Natural killer cell (primary cell): ENCODE measurements around the gene MAST2. TPM values are rescaled to one million over a fixed set of nuclear protein-coding genes. Genes with fewer than 3 reads are reported as not detected.
"Not testable (repeated sequence)": the region's sequence is repeated elsewhere in the genome, so short reads cannot be mapped to it uniquely, and the experiment has no call there.

ENCODE experiments used
- ATAC-seq, 3 donors: fragments of 150-1000 bp in 2 of 3; fragments of 200-7000 bp in 1 of 3; cut with Tn5 transposase; 1 replicate in 1 of 3; 2 replicates in 2 of 3; pipeline ENCODE4 v1.10.0; 2021; ENCODE audit warnings: mild to moderate bottlenecking in 2 of 3, moderate library complexity in 2 of 3
- DNase-seq, 2 donors: peaks; one replicate each; pipeline versions ENCODE4 v3.0.0 to v3.0.0-alpha.2; 2013 to 2021; ENCODE audit warnings: mixed read lengths in 1 of 2
- H3K27ac ChIP-seq: one replicate; pipeline ENCODE4 v1.5.1; 2013; ENCODE audit warnings: mild to moderate bottlenecking, low read length
- H3K27me3 ChIP-seq: one replicate; pipeline ENCODE4 v1.6.1; 2013; ENCODE audit warnings: low read length; ENCODE audit not compliant: control insufficient read depth, insufficient read depth
- H3K36me3 ChIP-seq: one replicate; pipeline ENCODE4 v1.6.1; 2013; ENCODE audit warnings: low read length; ENCODE audit not compliant: control insufficient read depth, insufficient read depth
- H3K4me1 ChIP-seq: one replicate; pipeline ENCODE4 v1.6.1; 2013; ENCODE audit warnings: low read length; ENCODE audit not compliant: control insufficient read depth, insufficient read depth
- H3K4me3 ChIP-seq: one replicate; pipeline ENCODE4 v1.5.1; 2013; ENCODE audit warnings: low read length
- H3K9me3 ChIP-seq: one replicate; pipeline ENCODE4 v1.6.1; 2013; ENCODE audit warnings: low read length; ENCODE audit not compliant: control insufficient read depth, insufficient read depth
- H3K27ac Mint-ChIP-seq, 2 donors: one replicate each; pipeline ENCODE4 v1.8.0; 2022; ENCODE audit warnings: mild to moderate bottlenecking in 2 of 2, mixed read lengths in 2 of 2, moderate library complexity in 1 of 2
- H3K27me3 Mint-ChIP-seq, 2 donors: one replicate each; pipeline ENCODE4 v1.8.0; 2022; ENCODE audit warnings: low read depth in 2 of 2, mixed read lengths in 2 of 2
- H3K36me3 Mint-ChIP-seq: one replicate; pipeline ENCODE4 v1.8.0; 2022; ENCODE audit warnings: mixed read lengths
- H3K4me1 Mint-ChIP-seq, 2 donors: one replicate each; pipeline ENCODE4 v1.8.0; 2022; ENCODE audit warnings: mixed read lengths in 2 of 2
- H3K4me3 Mint-ChIP-seq: one replicate; pipeline ENCODE4 v1.8.0; 2022; ENCODE audit warnings: mild to moderate bottlenecking, moderate library complexity, mixed read lengths
- H3K9me3 Mint-ChIP-seq, 2 donors: one replicate each; pipeline ENCODE4 v1.8.0; 2022; ENCODE audit warnings: mixed read lengths in 2 of 2
- CTCF ChIP-seq: fragments of 200-600 bp; IDR thresholded peaks from one replicate; pipeline ENCODE4 v1.8.0; 2022; ENCODE audit warnings: antibody characterized with exemption
- WGBS: methylation state at CpG from one replicate; pipeline ENCODE4 v1.1.7; 2013; ENCODE audit warnings: missing lambda C conversion rate; ENCODE audit not compliant: insufficient coverage; 5-methylcytosine and 5-hydroxymethylcytosine counted together
- intact Hi-C: fragments of 100-400 bp; cut with micrococcal nuclease; formaldehyde crosslinking; loops from one replicate; pipeline ENCODE4 v1.14.2; 2022
- total RNA-seq, 4 donors: library from RNA; stranded (reverse); fragments of 120-200 nt in 1 of 4; gene quantifications; one replicate each; pipeline versions ENCODE4 v1.2.3 to v1.2.4, GENCODE V29; 2013 to 2022

The MAST2 gene
- total RNA-seq, 3 donors from 2014 or later (not counting 1 experiment from before 2014, with no cell fraction given) = 25.3 to 28.6 (median 27.9) TPM

- H3K27ac ChIP-seq = no peak overlapping the region
- no peak overlapping the region for H3K4me3 ChIP-seq
- H3K27me3 Mint-ChIP-seq = peaks cover 3 to 17% of the 10 kb centered on the region in 2 donors
- no peaks in the 10 kb centered on the region for H3K9me3 ChIP-seq
- intact Hi-C loops = no loop called here
- no peaks in the 10 kb centered on the region for H3K4me1 ChIP-seq
- no peaks in the 10 kb centered on the region for H3K9me3 Mint-ChIP-seq
- no peak for DNase-seq
- no peak for TF ChIP-seq CTCF
- H3K4me3 Mint-ChIP-seq = no peak overlapping the region
- ATAC-seq = no peak
- H3K4me1 Mint-ChIP-seq = no peaks in the 10 kb centered on the region
- 96% methylated on average over 9 of the region's 9 CpGs for WGBS
- no peaks in the 10 kb centered on the region for H3K36me3 Mint-ChIP-seq
- no peaks in the 10 kb centered on the region for H3K36me3 ChIP-seq
- H3K27ac Mint-ChIP-seq = no peak overlapping the region
- H3K27me3 ChIP-seq = peaks cover 2% of the 10 kb centered on the region
Observed at GRCh38 chr1:45796946-45797345, 6.5 kb upstream of the MAST2 start.

- peaks cover 16 to 27% of the 10 kb centered on the region in 2 donors for H3K4me1 Mint-ChIP-seq
- no peaks in the 10 kb centered on the region for H3K27me3 ChIP-seq
- ATAC-seq = no peak
- H3K4me3 ChIP-seq = no peak overlapping the region
- TF ChIP-seq CTCF = no peak
- H3K9me3 ChIP-seq = no peaks in the 10 kb centered on the region
- H3K4me1 ChIP-seq = peaks cover 17% of the 10 kb centered on the region
- no peaks in the 10 kb centered on the region for H3K36me3 ChIP-seq
- H3K9me3 Mint-ChIP-seq = no peaks in the 10 kb centered on the region
- H3K27ac ChIP-seq = no peak overlapping the region
- DNase-seq = no peak
- intact Hi-C loops = loop anchor here (5.0 kb wide), 1 partner anchor 114 kb away; the partner anchor contains the start of genes GPBP1L1 and TMEM69
- H3K36me3 Mint-ChIP-seq = no peaks in the 10 kb centered on the region
- 88% methylated on average over 3 of the region's 4 CpGs for WGBS
- H3K4me3 Mint-ChIP-seq = peak overlapping the region; percentile 17
- H3K27me3 Mint-ChIP-seq = no peaks in the 10 kb centered on the region
- H3K27ac Mint-ChIP-seq = no peak overlapping the region
Observed at GRCh38 chr1:45800899-45801298, 2.5 kb upstream of the MAST2 start.

GRCh38 chr1:45802343-45803298 lies 791 bp upstream of the MAST2 start:
- Mint-ChIP-seq H3K27ac (peak overlapping the region; percentile 79 to 88), H3K9me3 (no peaks in the 10 kb centered on the region), H3K36me3 (no peaks in the 10 kb centered on the region), H3K27me3 (no peaks in the 10 kb centered on the region), H3K4me3 (peak overlapping the region; percentile 90), H3K4me1 (peaks cover 16 to 31% of the 10 kb centered on the region in 2 donors)
- peak; percentile 19 for DNase-seq
- H3K27me3 ChIP-seq = no peaks in the 10 kb centered on the region
- peaks cover 17% of the 10 kb centered on the region for H3K4me1 ChIP-seq
- ATAC-seq = peak in 1 of 3 donors; percentile 46
- H3K4me3 ChIP-seq = peak overlapping the region; percentile 28
- no peaks in the 10 kb centered on the region for H3K9me3 ChIP-seq
- intact Hi-C loops = loop anchor here (1.0 to 5.0 kb wide), 2 partner anchors 52 to 115 kb away; partner anchors contain the start of genes GPBP1L1, IPP and TMEM69
- no peak for TF ChIP-seq CTCF
- 70% methylated on average over 11 of the region's 11 CpGs for WGBS
- no peaks in the 10 kb centered on the region for H3K36me3 ChIP-seq
- peak overlapping the region; percentile 1 for H3K27ac ChIP-seq

- not testable (repeated sequence) for H3K27ac ChIP-seq, H3K9me3 Mint-ChIP-seq, H3K36me3 Mint-ChIP-seq, H3K9me3 ChIP-seq, H3K27me3 ChIP-seq, H3K27me3 Mint-ChIP-seq, H3K36me3 ChIP-seq
- intact Hi-C loops = loop anchor here (1.0 to 5.0 kb wide), 2 partner anchors 54 to 117 kb away; partner anchors contain the start of genes GPBP1L1, IPP and TMEM69
- DNase-seq (peak in 1 of 2 donors; percentile 42), ATAC-seq (peak in 2 of 3 donors; percentile 32 to 46)
- Mint-ChIP-seq H3K4me3 (peak overlapping the region; percentile 92), H3K4me1 (peaks cover 21 to 31% of the 10 kb centered on the region in 2 donors), H3K27ac (peak overlapping the region; percentile 52 to 88)
- 4% methylated on average over 34 of the region's 60 CpGs for WGBS
- Histone ChIP-seq H3K4me1 (peaks cover 17% of the 10 kb centered on the region), H3K4me3 (peak overlapping the region; percentile 24)
Observed at GRCh38 chr1:45803781-45804668, 613 bp downstream of the MAST2 start.
